WERI-Rb-1 (cell line): ENCODE results near the gene SORCS2.

ENCODE experiments used
- DNase-seq: peaks from one replicate; pipeline ENCODE4 v3.0.0-alpha.2; 2020
- H3K27ac ChIP-seq: fragments of 250-450 bp; sonication (Bioruptor Pico); 2 replicates; pipeline ENCODE4 v1.5.1; 2020; ENCODE audit warnings: mild to moderate bottlenecking, moderate library complexity
- H3K27me3 ChIP-seq: fragments of 250-450 bp; sonication (Bioruptor Pico); 2 replicates; pipeline ENCODE4 v1.5.1; 2021; ENCODE audit warnings: mild to moderate bottlenecking, low read depth, moderate library complexity; ENCODE audit not compliant: insufficient read depth, severe bottlenecking
- H3K36me3 ChIP-seq: fragments of 250-450 bp; sonication (Bioruptor Pico); 2 replicates; pipeline ENCODE4 v1.5.1; 2020; ENCODE audit warnings: mild to moderate bottlenecking, moderate library complexity
- H3K4me3 ChIP-seq: 2 replicates; pipeline ENCODE4 v1.5.1; 2011; ENCODE audit warnings: low read depth, mild to moderate bottlenecking, control low read depth, low read length
- H3K9me3 ChIP-seq: fragments of 250-450 bp; sonication (Bioruptor Pico); 2 replicates; pipeline ENCODE4 v1.5.1; 2021; ENCODE audit warnings: mild to moderate bottlenecking, moderate library complexity; ENCODE audit not compliant: severe bottlenecking
- TF ChIP-seq, protein P1 (sequence below): IDR thresholded peaks from 2 replicates; pipeline ENCODE4 v1.5.1; 2011; ENCODE audit warnings: low read depth, mild to moderate bottlenecking, control low read depth, inconsistent platforms, low read length

Gene SORCS2

DNA sequence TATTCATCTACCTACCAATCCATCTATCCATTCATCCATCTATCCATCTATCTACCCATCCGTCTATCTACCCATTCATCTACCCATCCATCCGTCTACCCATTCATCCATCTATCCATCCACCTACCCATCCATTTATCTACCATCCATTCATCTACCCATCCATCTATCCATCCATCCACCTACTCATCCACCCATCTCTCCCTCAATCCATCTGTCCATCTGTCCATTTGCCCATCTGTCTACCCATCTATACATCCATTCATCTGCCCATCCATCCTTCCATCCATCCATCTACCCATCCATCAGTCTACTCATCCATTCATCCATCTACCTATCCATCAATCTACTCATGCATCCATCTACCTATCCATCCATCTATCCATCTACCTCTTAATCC, 369.2 kb downstream of the SORCS2 start:
- Histone ChIP-seq H3K27ac (no peak overlapping the region), H3K4me3 (no peak overlapping the region), H3K27me3 (no peaks in the 10 kb centered on the region), H3K9me3 (no peaks in the 10 kb centered on the region), H3K36me3 (no peaks in the 10 kb centered on the region)
- TF ChIP-seq, protein P1, sequence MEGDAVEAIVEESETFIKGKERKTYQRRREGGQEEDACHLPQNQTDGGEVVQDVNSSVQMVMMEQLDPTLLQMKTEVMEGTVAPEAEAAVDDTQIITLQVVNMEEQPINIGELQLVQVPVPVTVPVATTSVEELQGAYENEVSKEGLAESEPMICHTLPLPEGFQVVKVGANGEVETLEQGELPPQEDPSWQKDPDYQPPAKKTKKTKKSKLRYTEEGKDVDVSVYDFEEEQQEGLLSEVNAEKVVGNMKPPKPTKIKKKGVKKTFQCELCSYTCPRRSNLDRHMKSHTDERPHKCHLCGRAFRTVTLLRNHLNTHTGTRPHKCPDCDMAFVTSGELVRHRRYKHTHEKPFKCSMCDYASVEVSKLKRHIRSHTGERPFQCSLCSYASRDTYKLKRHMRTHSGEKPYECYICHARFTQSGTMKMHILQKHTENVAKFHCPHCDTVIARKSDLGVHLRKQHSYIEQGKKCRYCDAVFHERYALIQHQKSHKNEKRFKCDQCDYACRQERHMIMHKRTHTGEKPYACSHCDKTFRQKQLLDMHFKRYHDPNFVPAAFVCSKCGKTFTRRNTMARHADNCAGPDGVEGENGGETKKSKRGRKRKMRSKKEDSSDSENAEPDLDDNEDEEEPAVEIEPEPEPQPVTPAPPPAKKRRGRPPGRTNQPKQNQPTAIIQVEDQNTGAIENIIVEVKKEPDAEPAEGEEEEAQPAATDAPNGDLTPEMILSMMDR = no peak
- no peak for DNase-seq

DNA sequence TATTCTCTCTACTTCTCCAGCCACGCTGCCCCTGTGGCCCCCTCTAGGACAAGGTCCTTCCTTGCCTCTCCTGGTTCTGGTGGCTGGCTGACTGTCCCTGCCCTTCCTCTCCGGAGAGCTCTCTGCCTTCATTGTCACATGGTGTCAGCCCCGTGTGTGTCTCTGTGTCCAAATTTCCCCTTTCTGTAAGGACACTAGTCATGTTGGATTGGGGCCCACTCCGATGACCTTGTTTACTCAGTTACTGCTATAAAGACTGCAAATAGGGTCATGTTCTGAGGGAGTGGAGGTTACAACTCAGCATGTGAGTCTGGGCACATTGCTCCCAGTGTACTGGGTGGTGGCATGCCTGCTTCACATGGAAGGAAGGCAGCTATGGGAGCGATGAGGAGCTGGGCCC, 371.9 kb downstream of the SORCS2 start:
- no peak overlapping the region for H3K4me3 ChIP-seq
- no peaks in the 10 kb centered on the region for H3K27me3 ChIP-seq
- no peak for DNase-seq
- no peaks in the 10 kb centered on the region for H3K9me3 ChIP-seq
- H3K36me3 ChIP-seq = no peaks in the 10 kb centered on the region
- no peak overlapping the region for H3K27ac ChIP-seq
- TF ChIP-seq, protein P1 = no peak

DNA sequence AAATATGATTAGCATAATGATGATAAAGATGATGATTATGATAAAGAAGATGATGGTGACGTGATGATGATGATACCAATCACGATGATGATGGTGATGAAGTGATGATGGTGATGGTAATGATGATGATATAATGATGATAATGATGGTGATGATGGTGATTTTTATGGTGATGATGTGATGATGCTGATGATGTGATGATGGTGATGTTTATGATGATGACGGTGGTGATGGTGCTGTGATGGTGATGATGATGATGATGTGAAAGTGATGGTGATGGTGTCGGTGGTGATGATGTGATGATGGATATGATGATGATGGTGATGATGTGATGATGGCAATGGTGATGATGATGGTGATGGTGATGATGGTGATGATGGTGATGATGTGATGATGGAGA, 373.1 kb downstream of the SORCS2 start:
- TF ChIP-seq, protein P1 = no peak
- H3K36me3 ChIP-seq = no peaks in the 10 kb centered on the region
- no peaks in the 10 kb centered on the region for H3K27me3 ChIP-seq
- no peak overlapping the region for H3K27ac ChIP-seq
- H3K4me3 ChIP-seq = no peak overlapping the region
- no peak for DNase-seq
- H3K9me3 ChIP-seq = no peaks in the 10 kb centered on the region

DNA sequence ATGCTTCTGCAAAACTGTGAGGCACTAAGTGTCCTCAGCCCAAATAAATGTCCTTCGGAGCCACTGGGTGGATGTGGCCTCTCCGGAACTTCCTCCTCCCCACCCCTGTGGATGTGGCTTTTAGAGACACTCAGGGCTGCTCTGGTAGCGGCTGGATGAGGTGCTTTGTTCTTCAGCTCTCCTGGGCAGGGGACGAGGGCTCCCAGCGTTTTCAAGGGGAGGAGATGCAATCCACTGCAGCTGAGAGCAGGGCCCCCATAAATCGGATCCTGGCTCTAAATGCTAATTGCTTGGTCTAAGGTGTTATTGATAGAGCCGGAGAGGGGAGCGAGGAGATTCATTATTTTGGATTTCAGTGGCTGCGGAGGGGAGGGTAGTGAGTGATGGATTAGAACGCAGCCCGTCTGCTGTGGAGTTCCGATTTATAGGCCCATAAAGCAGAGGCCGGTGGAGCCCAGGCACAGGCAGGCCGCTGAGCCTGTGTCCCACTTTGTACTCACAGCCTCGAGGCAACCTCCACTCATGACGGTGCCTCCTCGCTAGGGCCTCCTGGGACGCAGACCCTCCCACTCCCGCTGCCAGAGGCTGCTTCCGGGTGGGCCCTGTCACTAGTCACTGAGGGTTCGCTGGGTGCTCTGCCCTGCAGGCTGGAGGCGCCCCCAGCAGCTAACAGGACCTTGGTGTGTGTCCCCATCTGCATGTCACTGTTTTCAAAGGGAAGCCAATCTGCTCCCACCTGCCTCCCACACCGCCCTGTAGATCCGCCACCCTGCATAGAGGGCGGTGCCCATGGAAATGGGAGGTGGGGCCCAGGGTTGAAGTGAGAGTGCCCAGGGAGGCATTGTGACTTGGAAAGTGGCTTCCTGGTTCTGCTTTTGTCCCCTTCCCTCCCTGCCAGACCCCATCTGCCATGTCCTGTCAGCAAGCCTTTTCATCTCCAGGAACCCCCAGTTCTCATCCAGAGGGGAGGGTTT, 377.8 kb downstream of the SORCS2 start:
- TF ChIP-seq, protein P1 = no peak
- no peak overlapping the region for H3K4me3 ChIP-seq
- H3K36me3 ChIP-seq = peaks cover 5% of the 10 kb centered on the region
- H3K27ac ChIP-seq = no peak overlapping the region
- no peak for DNase-seq
- H3K27me3 ChIP-seq = no peaks in the 10 kb centered on the region
- no peaks in the 10 kb centered on the region for H3K9me3 ChIP-seq

DNA sequence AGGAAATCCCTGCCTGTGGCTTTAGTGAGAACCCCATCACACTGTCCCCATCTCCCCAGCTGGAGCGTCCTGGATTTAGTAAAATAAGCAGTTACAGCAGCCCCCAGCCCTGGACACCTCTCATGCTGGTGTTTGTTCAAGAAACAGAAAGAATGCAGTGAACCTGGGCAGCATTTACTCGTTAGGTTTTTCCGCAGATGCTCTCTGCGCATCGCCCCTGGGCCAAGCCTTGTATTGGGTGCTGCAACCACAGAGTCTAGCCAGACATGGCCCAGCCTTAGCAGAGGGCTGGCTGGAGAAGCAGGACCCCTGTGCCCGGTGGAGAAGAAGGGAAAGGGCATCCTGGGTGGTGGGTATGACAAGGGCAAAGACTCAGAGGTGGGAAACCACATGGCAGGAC, 378.7 kb downstream of the SORCS2 start:
- Histone ChIP-seq H3K9me3 (peaks cover 6% of the 10 kb centered on the region), H3K36me3 (peaks cover 12% of the 10 kb centered on the region), H3K27me3 (no peaks in the 10 kb centered on the region), H3K27ac (no peak overlapping the region), H3K4me3 (no peak overlapping the region)
- no peak for DNase-seq
- TF ChIP-seq, protein P1 = no peak
